B cell (primary cell): ENCODE data around the gene TMEM87B. TPM values are rescaled to one million over a fixed set of nuclear protein-coding genes. Genes with fewer than 3 reads are reported as not detected.

Experiments
- ATAC-seq: fragments of 200-7000 bp; cut with Tn5 transposase; one replicate; pipeline ENCODE4 v1.10.0; 2021; ENCODE audit warnings: low read depth, mild to moderate bottlenecking, moderate number of reproducible peaks, moderate library complexity
- CTCF ChIA-PET: fragments of 350-600 bp; sonication (Branson Sonifier 250); formaldehyde crosslinking; loops from one replicate; lab custom pipeline; 2021; ENCODE audit warnings: antibody characterized with exemption, inconsistent platforms; lab: Charles Lee
- POLR2A ChIA-PET: fragments of 350-600 bp; sonication (Branson Sonifier 250); formaldehyde crosslinking; loops from one replicate; lab custom pipeline; 2021; ENCODE audit warnings: antibody characterized with exemption; lab: Charles Lee
- DNase-seq: peaks from one replicate; pipeline ENCODE4 v3.0.0; 2013
- H2AFZ ChIP-seq: 2 replicates; pipeline ENCODE4 v1.6.1; 2012; ENCODE audit warnings: mild to moderate bottlenecking, low read depth, low read length; ENCODE audit not compliant: insufficient read depth, poor library complexity, severe bottlenecking
- H3K27ac ChIP-seq, 2 donors: 1 replicate in 1 of 2; 2 replicates in 1 of 2; pipeline ENCODE4 v1.5.1; 2012 to 2013; ENCODE audit warnings: low read length in 2 of 2, mild to moderate bottlenecking in 2 of 2, moderate library complexity in 1 of 2
- H3K27me3 ChIP-seq, 4 experiments: fragments of 200-600 bp in 1 of 4; sonication (generic) in 1 of 4; replicated peaks in 1 of 4; 1 replicate in 2 of 4; 2 replicates in 2 of 4; pipeline versions ENCODE4 v1.6.1 to v1.7.0; 2013 to 2016; ENCODE audit warnings: low read length in 3 of 4, mild to moderate bottlenecking in 2 of 4, mixed read lengths in 1 of 4, moderate library complexity in 1 of 4; ENCODE audit not compliant: insufficient read depth in 4 of 4, control insufficient read depth in 3 of 4; ENCODE audit errors: control extremely low read depth in 1 of 4
- H3K36me3 ChIP-seq, 2 experiments: replicated peaks in 1 of 2; 1 replicate in 1 of 2; 2 replicates in 1 of 2; pipeline versions ENCODE4 v1.6.1 to v1.7.1; 2013; ENCODE audit warnings: low read length in 1 of 2; ENCODE audit not compliant: insufficient read depth in 2 of 2, control insufficient read depth in 1 of 2; ENCODE audit errors: control extremely low read depth in 1 of 2, extremely low read depth in 1 of 2
- H3K4me1 ChIP-seq, 2 donors: fragments of 200-600 bp in 1 of 2; sonication (generic) in 1 of 2; 1 replicate in 1 of 2; 2 replicates in 1 of 2; pipeline versions ENCODE4 v1.5.1 to v1.6.1; 2013 to 2017; ENCODE audit warnings: low read length in 2 of 2; ENCODE audit not compliant: control insufficient read depth in 2 of 2, insufficient read depth in 2 of 2
- H3K4me2 ChIP-seq: replicated peaks from 2 replicates; pipeline ENCODE3; 2012; ENCODE audit warnings: mild to moderate bottlenecking, low read depth, low read length; ENCODE audit not compliant: poor library complexity, severe bottlenecking
- H3K4me3 ChIP-seq, 5 experiments: fragments of 200-600 bp in 1 of 5; sonication (generic) in 1 of 5; 1 replicate in 3 of 5; 2 replicates in 2 of 5; pipeline versions ENCODE4 v1.5.1 to v1.7.0; 2011 to 2016; ENCODE audit warnings: low read length in 4 of 5, mild to moderate bottlenecking in 4 of 5, low read depth in 2 of 5, control low read depth in 1 of 5, moderate library complexity in 1 of 5; ENCODE audit not compliant: insufficient read depth in 1 of 5; ENCODE audit errors: control extremely low read depth in 1 of 5, extremely low read depth in 1 of 5
- H3K79me2 ChIP-seq: fragments of 200-600 bp; sonication (generic); one replicate; pipeline ENCODE4 v1.6.0; 2016; ENCODE audit warnings: low read length; ENCODE audit not compliant: control insufficient read depth, insufficient read depth
- H3K9ac ChIP-seq: fragments of 200-600 bp; sonication (generic); 2 replicates; pipeline ENCODE4 v1.6.1; 2017; ENCODE audit warnings: mild to moderate bottlenecking, low read length, moderate library complexity
- H3K9me3 ChIP-seq, 3 donors: one replicate each; pipeline versions ENCODE4 v1.6.1 to v1.7.1; 2013; ENCODE audit warnings: low read length in 2 of 3; ENCODE audit not compliant: control insufficient read depth in 2 of 3, insufficient read depth in 1 of 3; ENCODE audit errors: control extremely low read depth in 1 of 3
- H4K20me1 ChIP-seq: 2 replicates; pipeline ENCODE4 v1.6.0; 2012; ENCODE audit warnings: mild to moderate bottlenecking, low read length; ENCODE audit not compliant: insufficient read depth, control insufficient read depth, poor library complexity, severe bottlenecking
- H3K27ac Mint-ChIP-seq: one replicate; pipeline ENCODE4 v1.8.0; 2021; ENCODE audit warnings: mixed read lengths
- H3K27me3 Mint-ChIP-seq: one replicate; pipeline ENCODE4 v1.8.0; 2021; ENCODE audit warnings: mixed read lengths
- H3K4me1 Mint-ChIP-seq: one replicate; pipeline ENCODE4 v1.8.0; 2021; ENCODE audit warnings: mixed read lengths
- H3K4me3 Mint-ChIP-seq: one replicate; pipeline ENCODE4 v1.8.0; 2021; ENCODE audit warnings: mixed read lengths
- H3K9me3 Mint-ChIP-seq: one replicate; pipeline ENCODE4 v1.8.0; 2022; ENCODE audit warnings: mixed read lengths; ENCODE audit not compliant: insufficient read depth
- CTCF ChIP-seq: fragments of 200-600 bp; IDR thresholded peaks from one replicate; pipeline ENCODE4 v1.8.0; 2022; ENCODE audit warnings: antibody characterized with exemption, mild to moderate bottlenecking
- EZH2 ChIP-seq: IDR thresholded peaks from 2 replicates; pipeline ENCODE4 v1.6.1; 2012; ENCODE audit warnings: borderline replicate concordance, low read depth, mild to moderate bottlenecking, moderate library complexity, low read length; ENCODE audit not compliant: insufficient read depth, poor library complexity, severe bottlenecking
- WGBS: methylation state at CpG from one replicate; pipeline ENCODE4 v1.1.5; 2013; ENCODE audit warnings: missing lambda C conversion rate; ENCODE audit not compliant: insufficient coverage; 5-methylcytosine and 5-hydroxymethylcytosine counted together
- intact Hi-C: fragments of 100-400 bp; cut with micrococcal nuclease; formaldehyde crosslinking; loops from one replicate; pipeline ENCODE4 v1.10.0; 2022
- polyA plus RNA-seq: library from polyadenylated mRNA; depleted of rRNA; stranded (reverse); fragments of >200 nt; gene quantifications from 2 replicates; pipeline ENCODE4 v1.2.3, GENCODE V29; 2012
- total RNA-seq, 2 donors: library from RNA; stranded (reverse); fragments of 120-200 nt in 1 of 2; gene quantifications; 1 replicate in 1 of 2; 2 replicates in 1 of 2; pipeline versions ENCODE4 v1.2.3 to v1.2.4, GENCODE V29; 2013 to 2022

Gene TMEM87B
- total and polyA plus RNA-seq, 2 donors (not counting 1 experiment from before 2014, with no cell fraction given) = 9.4 to 21.0 TPM

- 96% methylated on average over 5 of the region's 7 CpGs for WGBS
- no peak overlapping the region for H3K4me3 Mint-ChIP-seq
- TF ChIP-seq CTCF = no peak
- no peak for TF ChIP-seq EZH2
- H3K27me3 Mint-ChIP-seq = peaks cover 28% of the 10 kb centered on the region
- H2AFZ ChIP-seq = no peak overlapping the region
- intact Hi-C loops = no loop called here
- ChIA-PET CTCF (no interaction called here), POLR2A (no interaction called here)
- no peak overlapping the region for H3K9ac ChIP-seq
- H3K27me3 ChIP-seq = peaks cover 0 to 31% (median 3%) of the 10 kb centered on the region in 4 experiments
- no peak overlapping the region for H3K27ac Mint-ChIP-seq
- H3K36me3 ChIP-seq = no peaks in the 10 kb centered on the region
- H3K4me2 ChIP-seq = no peak overlapping the region
- H3K79me2 ChIP-seq = no peaks in the 10 kb centered on the region
- no peaks in the 10 kb centered on the region for H3K9me3 ChIP-seq
- no peaks in the 10 kb centered on the region for H3K9me3 Mint-ChIP-seq
- no peak for DNase-seq
- no peak overlapping the region for H3K4me3 ChIP-seq
- no peak overlapping the region for H3K27ac ChIP-seq
- peaks cover 12% of the 10 kb centered on the region for H3K4me1 Mint-ChIP-seq
- ATAC-seq = no peak
- H3K4me1 ChIP-seq = peaks cover 11 to 13% of the 10 kb centered on the region in 2 donors
- H4K20me1 ChIP-seq = no peaks in the 10 kb centered on the region
Measured at GRCh38 chr2:112141626-112142007, 86.5 kb downstream of the TMEM87B start.

- TF ChIP-seq CTCF (no peak), EZH2 (no peak)
- Histone ChIP-seq H3K4me3 (no peak overlapping the region), H3K9ac (no peak overlapping the region), H3K4me2 (no peak overlapping the region), H3K27ac (no peak overlapping the region), H3K9me3 (no peaks in the 10 kb centered on the region), H3K27me3 (peaks cover 0 to 25% (median 3%) of the 10 kb centered on the region in 4 experiments), H3K79me2 (no peaks in the 10 kb centered on the region), H4K20me1 (no peaks in the 10 kb centered on the region), H3K36me3 (no peaks in the 10 kb centered on the region), H3K4me1 (peaks cover 9% of the 10 kb centered on the region in 2 donors), H2AFZ (no peak overlapping the region)
- intact Hi-C loops = no loop called here
- Mint-ChIP-seq H3K27me3 (peaks cover 25% of the 10 kb centered on the region), H3K4me3 (no peak overlapping the region), H3K27ac (no peak overlapping the region), H3K4me1 (peaks cover 8% of the 10 kb centered on the region), H3K9me3 (no peaks in the 10 kb centered on the region)
- DNase-seq (no peak), ATAC-seq (no peak)
- POLR2A ChIA-PET = no interaction called here
- CTCF ChIA-PET = no interaction called here
- 96% methylated on average over 8 of the region's 8 CpGs for WGBS
Measured at GRCh38 chr2:112142525-112143078, 87.5 kb downstream of the TMEM87B start.
